ENCODE results near the gene IGLL5.
"Not testable (repeated sequence)": the region's sequence is repeated elsewhere in the genome, so short reads cannot be mapped to it uniquely, and the experiment has no call there.

The IGLL5 gene

GRCh38 chr22:22914726-22915669 is 27.4 kb downstream of the IGLL5 start:
- DNase-seq (ENCODE audit: low spot score) = no peak

GRCh38 chr22:22915670-22916035 is 28.0 kb downstream of the IGLL5 start:
- no peak for DNase-seq (ENCODE audit: low spot score)

- DNase-seq (ENCODE audit: low spot score) = no peak
These were observed 28.8 kb downstream of the IGLL5 start for GRCh38 chr22:22916215-22916951.

GRCh38 chr22:22916952-22917290 is 29.3 kb downstream of the IGLL5 start:
- no peak for DNase-seq (ENCODE audit: low spot score)

GRCh38 chr22:22917377-22917776 is 29.8 kb downstream of the IGLL5 start:
- DNase-seq (ENCODE audit: low spot score) = no peak

- no peak for DNase-seq (ENCODE audit: low spot score)
These were observed 30.8 kb downstream of the IGLL5 start for GRCh38 chr22:22918297-22918965.

GRCh38 chr22:22919041-22919440 is 31.4 kb downstream of the IGLL5 start:
- no peak for DNase-seq (ENCODE audit: low spot score)

- no peak for DNase-seq (ENCODE audit: low spot score)
These were observed 32.6 kb downstream of the IGLL5 start for GRCh38 chr22:22920104-22920654.

GRCh38 chr22:22920910-22921550 is 33.4 kb downstream of the IGLL5 start:
- no peak for DNase-seq (ENCODE audit: low spot score)

- no peak for DNase-seq (ENCODE audit: low spot score)
These were observed 34.0 kb downstream of the IGLL5 start for GRCh38 chr22:22921575-22921974.

GRCh38 chr22:22922092-22922953 is 34.7 kb downstream of the IGLL5 start:
- not testable (repeated sequence) for DNase-seq (ENCODE audit: low spot score)

GRCh38 chr22:22922954-22923319 is 35.3 kb downstream of the IGLL5 start:
- DNase-seq (ENCODE audit: low spot score) = no peak

GRCh38 chr22:22923379-22923778 is 35.8 kb downstream of the IGLL5 start:
- no peak for DNase-seq (ENCODE audit: low spot score)

GRCh38 chr22:22923930-22924329 is 36.3 kb downstream of the IGLL5 start:
- no peak for DNase-seq (ENCODE audit: low spot score)

GRCh38 chr22:22924369-22925145 is 36.9 kb downstream of the IGLL5 start:
- DNase-seq (ENCODE audit: low spot score) = no peak

GRCh38 chr22:22925146-22925804 is 37.7 kb downstream of the IGLL5 start:
- DNase-seq (ENCODE audit: low spot score) = no peak

GRCh38 chr22:22925805-22926369 is 38.3 kb downstream of the IGLL5 start:
- no peak for DNase-seq (ENCODE audit: low spot score)

GRCh38 chr22:22926370-22927195 is 39.0 kb downstream of the IGLL5 start:
- DNase-seq (ENCODE audit: low spot score) = no peak

All from AG08395 (cell line).